Right lobe of liver (tissue), 6 donors: ENCODE measurements around the gene GRK1. TPM values are rescaled to one million over a fixed set of nuclear protein-coding genes. Genes with fewer than 3 reads are reported as not detected.

Experiments
- ATAC-seq, 4 donors: fragments of 200-7000 bp; cut with Tn5 transposase; one replicate each; pipeline ENCODE4 v1.9.1; 2020; ENCODE audit warnings: mild to moderate bottlenecking in 4 of 4, moderate library complexity in 4 of 4
- DNase-seq, 3 donors: peaks; one replicate each; pipeline ENCODE4 v3.0.0-alpha.2; 2020
- H3K27ac ChIP-seq, 3 donors: fragments of 200-600 bp; one replicate each; pipeline ENCODE4 v1.8.0; 2022
- H3K27me3 ChIP-seq, 2 donors: fragments of 200-600 bp; one replicate each; pipeline ENCODE4 v1.8.0; 2022
- H3K36me3 ChIP-seq, 4 donors: fragments of 200-600 bp; sonication (generic) in 1 of 4; one replicate each; pipeline versions ENCODE4 v1.5.1 to v1.8.0; 2017 to 2022; ENCODE audit warnings: control low read depth in 1 of 4
- H3K4me1 ChIP-seq, 4 donors: fragments of 200-600 bp; sonication (generic) in 1 of 4; one replicate each; pipeline versions ENCODE4 v1.5.1 to v1.8.0; 2017 to 2022; ENCODE audit warnings: control low read depth in 1 of 4
- H3K4me3 ChIP-seq, 3 donors: fragments of 200-600 bp; one replicate each; pipeline ENCODE4 v1.8.0; 2022
- H3K9me3 ChIP-seq, 4 donors: fragments of 200-600 bp; sonication (generic) in 1 of 4; one replicate each; pipeline versions ENCODE4 v1.5.1 to v1.8.0; 2017 to 2022; ENCODE audit warnings: control low read depth in 1 of 4
- POLR2A ChIP-seq: fragments of 450-650 bp; IDR thresholded peaks from one replicate; pipeline ENCODE4 v1.6.1; 2017; ENCODE audit warnings: antibody characterized with exemption, mild to moderate bottlenecking
- WGBS: methylation state at CpG from one replicate; pipeline ENCODE4 v1.1.6; 2018; ENCODE audit warnings: low coverage, low lambda C conversion rate; ENCODE audit not compliant: insufficient coverage; ENCODE audit errors: missing lambda C conversion rate; 5-methylcytosine and 5-hydroxymethylcytosine counted together
- intact Hi-C, 2 donors: fragments of 100-400 bp; cut with DNase I; formaldehyde crosslinking; loops; one replicate each; pipeline versions ENCODE4 v1.11.2 to v1.14.1; 2022
- total RNA-seq, 6 experiments: library from RNA; depleted of rRNA in 2 of 6; stranded (reverse); fragments of >200 nt in 2 of 6; fragmentation: NEBNext Ultra II Directional in 3 of 6; extraction: Animal tissue kit (Norgen Biotek cat#: 25700) in 3 of 6; gene quantifications; one replicate each; pipeline versions ENCODE4 v1.1.0 to v1.2.4, GENCODE V29; 2016 to 2023
- TF ChIP-seq, protein P1 (sequence below), 4 donors: fragments of 200-600 bp in 3 of 4; fragments of 450-650 bp in 1 of 4; IDR thresholded peaks; one replicate each; pipeline versions ENCODE4 v1.5.1 to v1.8.0; 2016 to 2022; ENCODE audit warnings: antibody characterized with exemption in 4 of 4, mild to moderate bottlenecking in 2 of 4
- donor health status: DM: no; HTN: yes; CAD: no.
- donor health status: DM: no; HTN: no; CAD: no.
- donor health status: DM: no; HTN: no; CAD: no.
- donor health status: DM: no; HTN: yes; CAD: no.
- donor health status: DM: no; HTN: yes; CAD: no.

GRK1 gene
- total RNA-seq, 6 experiments from 2014 or later, result not detected

DNA sequence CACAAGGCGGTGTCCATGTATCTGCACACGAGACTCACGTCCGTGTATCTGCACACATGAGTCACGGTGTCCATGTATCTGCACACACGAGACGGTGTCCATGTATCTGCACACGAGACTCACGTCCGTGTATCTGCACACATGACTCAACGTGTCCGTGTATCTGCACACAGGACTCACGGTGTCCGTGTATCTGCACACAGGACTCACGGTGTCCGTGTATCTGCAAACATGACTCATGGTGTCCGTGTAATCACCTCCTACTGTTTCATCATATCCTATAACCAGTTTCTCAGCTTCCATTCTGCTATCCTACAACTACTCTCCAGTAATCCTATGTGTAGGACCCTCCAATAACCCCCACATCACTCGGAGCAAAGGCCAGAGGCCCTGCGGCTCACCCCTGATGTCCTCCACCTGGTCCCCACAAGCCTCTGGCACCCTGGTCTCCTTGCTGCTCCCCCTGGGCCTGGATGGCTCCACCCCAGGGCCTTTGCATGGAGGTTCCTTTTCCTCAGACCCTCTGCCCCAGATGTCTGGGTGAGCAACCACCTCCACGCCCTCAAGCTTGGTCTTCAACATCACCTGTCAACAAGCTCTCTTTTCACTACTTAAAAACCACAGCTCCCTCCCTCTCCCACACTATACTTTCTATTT, 89.5 kb downstream of the GRK1 start:
- Histone ChIP-seq H3K27me3 (no peaks in the 10 kb centered on the region), H3K4me3 (no peak overlapping the region), H3K27ac (no peak overlapping the region), H3K4me1 (peaks cover 0 to 10% (median 3%) of the 10 kb centered on the region in 4 donors), H3K9me3 (no peaks in the 10 kb centered on the region), H3K36me3 (no peaks in the 10 kb centered on the region)
- ATAC-seq (no peak), DNase-seq (no peak)
- 79% methylated on average over 17 of the region's 20 CpGs for WGBS
- intact Hi-C loops, result no loop called here
- TF ChIP-seq POLR2A, result no peak
- TF ChIP-seq, protein P1, sequence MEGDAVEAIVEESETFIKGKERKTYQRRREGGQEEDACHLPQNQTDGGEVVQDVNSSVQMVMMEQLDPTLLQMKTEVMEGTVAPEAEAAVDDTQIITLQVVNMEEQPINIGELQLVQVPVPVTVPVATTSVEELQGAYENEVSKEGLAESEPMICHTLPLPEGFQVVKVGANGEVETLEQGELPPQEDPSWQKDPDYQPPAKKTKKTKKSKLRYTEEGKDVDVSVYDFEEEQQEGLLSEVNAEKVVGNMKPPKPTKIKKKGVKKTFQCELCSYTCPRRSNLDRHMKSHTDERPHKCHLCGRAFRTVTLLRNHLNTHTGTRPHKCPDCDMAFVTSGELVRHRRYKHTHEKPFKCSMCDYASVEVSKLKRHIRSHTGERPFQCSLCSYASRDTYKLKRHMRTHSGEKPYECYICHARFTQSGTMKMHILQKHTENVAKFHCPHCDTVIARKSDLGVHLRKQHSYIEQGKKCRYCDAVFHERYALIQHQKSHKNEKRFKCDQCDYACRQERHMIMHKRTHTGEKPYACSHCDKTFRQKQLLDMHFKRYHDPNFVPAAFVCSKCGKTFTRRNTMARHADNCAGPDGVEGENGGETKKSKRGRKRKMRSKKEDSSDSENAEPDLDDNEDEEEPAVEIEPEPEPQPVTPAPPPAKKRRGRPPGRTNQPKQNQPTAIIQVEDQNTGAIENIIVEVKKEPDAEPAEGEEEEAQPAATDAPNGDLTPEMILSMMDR (IDR thresholded peaks at IDR 0.05), result no peak

DNA sequence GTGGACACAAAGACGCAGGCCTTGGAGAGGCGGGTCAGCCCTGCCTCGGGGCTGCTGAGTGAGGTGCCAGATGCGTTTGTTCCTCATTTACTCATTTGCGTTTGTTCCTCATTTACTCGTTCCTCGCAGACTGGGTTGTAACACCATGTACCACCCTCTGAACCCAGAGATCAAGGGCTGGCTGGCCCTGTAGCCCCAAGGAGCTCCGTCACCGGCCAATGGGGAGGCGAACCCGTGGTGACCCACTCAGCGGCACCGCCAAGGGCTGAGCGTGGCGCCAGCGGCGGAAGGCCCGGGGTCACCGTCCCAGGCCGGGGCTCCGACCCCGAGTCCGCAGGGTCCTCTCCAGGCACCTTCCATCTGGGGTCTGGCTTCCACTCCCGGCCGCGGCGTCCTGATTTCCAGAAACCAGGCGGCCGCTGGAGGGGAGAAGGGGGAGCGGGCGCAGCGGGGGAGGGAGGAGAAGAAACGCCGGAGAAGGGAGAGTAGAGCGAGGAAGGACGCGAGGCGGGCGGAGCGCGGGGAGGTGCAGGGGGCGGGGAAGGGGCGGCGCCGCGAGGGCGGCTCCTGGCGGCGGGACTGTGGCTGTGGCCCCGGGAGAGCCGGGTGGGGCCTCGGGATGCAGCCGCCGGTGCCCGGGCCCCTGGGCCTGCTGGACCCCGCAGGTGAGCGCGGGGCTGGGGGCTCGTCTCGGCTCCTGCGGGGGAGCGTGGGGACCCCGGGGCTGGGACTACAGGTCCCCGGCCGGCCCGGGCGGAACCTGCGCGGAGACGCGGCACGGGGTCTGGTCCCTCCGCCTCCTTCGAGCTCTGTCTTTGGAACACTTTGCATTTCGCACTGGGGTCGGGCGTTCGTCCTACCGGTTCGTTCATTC, 91.9 kb downstream of the GRK1 start, which contains the start of gene TMEM255B:
TMEM255B (plus strand) TSS at position 576 of the 874 bp plus-strand sequence; CDS start at position 620, 44 bp downstream.
- Histone ChIP-seq H3K4me1 (peaks cover 0 to 10% (median 3%) of the 10 kb centered on the region in 4 donors), H3K9me3 (no peaks in the 10 kb centered on the region), H3K4me3 (peak within 1 kb of the TSS; percentile 56 to 71 (median 57)), H3K36me3 (no peaks in the 10 kb centered on the region), H3K27ac (peak within 1 kb of the TSS; percentile 41 to 79 (median 47)), H3K27me3 (no peaks in the 10 kb centered on the region)
- under 1% methylated on average over 30 of the region's 80 CpGs for WGBS
- ATAC-seq (peak; percentile 94 to 97 (median 95)), DNase-seq (peak; percentile 87 to 91 (median 90))
- no peak for TF ChIP-seq POLR2A
- TF ChIP-seq, protein P1 (IDR thresholded peaks at IDR 0.05), result peak; percentile 16 to 60 (median 54)
- intact Hi-C loops, result no loop called here

DNA sequence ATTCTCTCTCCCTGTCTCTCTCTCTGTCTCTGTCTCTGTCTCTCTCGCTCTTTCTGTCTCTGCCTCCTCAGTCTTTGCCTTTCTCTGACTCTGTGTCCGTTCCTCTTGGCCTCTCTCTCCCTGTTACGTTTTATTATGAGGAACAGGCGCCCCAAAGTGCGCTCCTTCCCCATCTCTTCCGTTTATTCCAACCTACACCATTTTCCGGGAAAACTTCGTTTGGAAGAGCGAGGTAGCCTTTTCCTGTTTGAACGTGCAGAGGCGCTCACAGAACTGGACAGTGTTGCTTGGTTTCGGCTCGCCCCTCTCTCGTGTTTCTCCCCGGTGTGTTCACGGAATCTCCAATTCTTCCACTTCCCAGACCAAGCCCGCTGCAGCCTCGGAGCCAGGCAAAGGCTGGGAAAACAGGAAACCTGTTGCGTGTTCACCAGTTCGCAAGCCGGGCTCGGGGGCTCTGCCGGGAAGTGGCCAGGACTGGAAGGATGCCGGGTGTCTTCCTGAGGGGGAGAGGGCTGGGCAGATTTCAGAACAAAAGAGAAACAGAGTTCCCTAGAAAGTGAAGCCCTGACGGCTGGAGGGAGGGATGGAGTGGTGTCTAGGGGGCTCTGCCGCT, 92.6 kb downstream of the GRK1 start:
- Histone ChIP-seq H3K36me3 (no peaks in the 10 kb centered on the region), H3K27ac (peak overlapping the region; percentile 41 to 79 (median 47)), H3K4me3 (peak overlapping the region; percentile 56 to 71 (median 57)), H3K27me3 (no peaks in the 10 kb centered on the region), H3K4me1 (peaks cover 0 to 10% (median 3%) of the 10 kb centered on the region in 4 donors), H3K9me3 (no peaks in the 10 kb centered on the region)
- TF ChIP-seq, protein P1 (IDR thresholded peaks at IDR 0.05), result no peak
- TF ChIP-seq POLR2A, result no peak
- peak; percentile 8 to 32 (median 20) for ATAC-seq
- WGBS, result 6% methylated on average over 26 of the region's 26 CpGs
- intact Hi-C loops, result no loop called here
- peak in 2 of 3 donors; percentile 58 to 60 for DNase-seq

DNA sequence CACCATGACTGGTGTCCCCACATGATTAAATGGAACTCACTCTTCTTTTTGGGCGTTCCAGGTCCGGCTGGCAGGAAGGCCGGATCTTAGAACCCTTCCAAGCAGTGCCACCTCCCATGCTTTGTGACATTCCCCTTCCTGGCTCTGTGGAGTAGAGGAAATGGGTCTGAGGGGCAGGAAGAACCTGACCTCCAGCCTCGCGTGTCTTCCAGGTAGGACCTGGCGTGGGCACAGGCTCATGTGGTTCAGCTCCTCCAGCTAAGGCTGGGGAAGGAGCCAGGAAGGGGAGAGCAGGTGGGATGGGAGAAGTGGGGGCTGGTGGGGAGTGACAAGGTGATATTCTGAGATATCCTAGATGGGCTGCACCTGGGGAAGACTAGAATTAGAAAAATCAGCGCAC, 94.1 kb downstream of the GRK1 start:
- Histone ChIP-seq H3K27me3 (no peaks in the 10 kb centered on the region), H3K4me1 (peaks cover 0 to 10% (median 3%) of the 10 kb centered on the region in 4 donors), H3K4me3 (no peak overlapping the region), H3K9me3 (no peaks in the 10 kb centered on the region), H3K36me3 (no peaks in the 10 kb centered on the region), H3K27ac (no peak overlapping the region)
- intact Hi-C loops, result no loop called here
- no peak for TF ChIP-seq POLR2A
- TF ChIP-seq, protein P1 (IDR thresholded peaks at IDR 0.05), result no peak
- no peak for ATAC-seq
- WGBS, result 73% methylated on average over 6 of the region's 7 CpGs
- DNase-seq, result peak in 1 of 3 donors; percentile 25
